HG02642 (cell line): ENCODE results near the gene BEST1.

ENCODE experiments used
- ATAC-seq: cut with Tn5 transposase; IDR thresholded peaks from one replicate; pipeline ENCODE4 v1.9.1; 2021; ENCODE audit warnings: mild to moderate bottlenecking; ENCODE audit not compliant: unreplicated experiment, poor library complexity

BEST1 gene

DNA sequence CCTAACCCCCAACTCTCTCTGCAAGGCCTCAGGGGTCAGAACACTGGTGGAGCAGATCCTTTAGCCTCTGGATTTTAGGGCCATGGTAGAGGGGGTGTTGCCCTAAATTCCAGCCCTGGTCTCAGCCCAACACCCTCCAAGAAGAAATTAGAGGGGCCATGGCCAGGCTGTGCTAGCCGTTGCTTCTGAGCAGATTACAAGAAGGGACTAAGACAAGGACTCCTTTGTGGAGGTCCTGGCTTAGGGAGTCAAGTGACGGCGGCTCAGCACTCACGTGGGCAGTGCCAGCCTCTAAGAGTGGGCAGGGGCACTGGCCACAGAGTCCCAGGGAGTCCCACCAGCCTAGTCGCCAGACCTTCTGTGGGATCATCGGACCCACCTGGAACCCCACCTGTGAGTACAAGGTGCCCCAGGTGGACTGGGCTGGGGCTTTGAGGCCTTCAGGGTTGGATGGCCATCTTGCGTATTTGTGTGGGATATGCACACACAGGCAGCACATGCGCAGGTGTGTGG is at the start of gene BEST1:
TSS of gene BEST1 (plus strand) at position 317 of the 513 bp plus-strand sequence. CDS start 1,456 bp downstream, outside the sequence.
- no peak for ATAC-seq

DNA sequence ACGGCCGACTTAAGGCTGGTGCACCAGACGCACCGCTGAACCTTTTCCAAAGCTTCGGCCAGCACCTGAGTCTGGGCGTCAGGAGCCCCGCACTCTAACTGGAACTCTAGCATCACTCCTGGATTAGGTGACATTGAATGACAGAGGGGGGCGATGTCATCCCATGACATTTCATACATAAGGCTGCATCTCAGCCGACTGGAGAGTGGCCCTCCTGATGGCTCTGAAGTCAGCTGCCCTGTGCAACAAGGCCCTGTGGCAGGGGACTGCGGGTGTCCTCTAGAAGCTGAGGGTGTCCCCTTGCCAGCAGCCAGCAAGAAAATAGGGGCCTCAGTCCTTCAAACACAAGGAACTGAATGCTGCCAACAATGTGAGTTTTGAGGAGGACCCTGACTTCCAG is 48.8 kb upstream of the BEST1 start:
- ATAC-seq, result no peak

GRCh38 chr11:61902313-61902712 is 47.8 kb upstream of the BEST1 start:
- ATAC-seq, result no peak

GRCh38 chr11:61903845-61904244 is 46.3 kb upstream of the BEST1 start:
- no peak for ATAC-seq

GRCh38 chr11:61904539-61905048 is 45.6 kb upstream of the BEST1 start:
- no peak for ATAC-seq

- ATAC-seq, result no peak
Measured at GRCh38 chr11:61905067-61905696, 45.0 kb upstream of the BEST1 start.

DNA sequence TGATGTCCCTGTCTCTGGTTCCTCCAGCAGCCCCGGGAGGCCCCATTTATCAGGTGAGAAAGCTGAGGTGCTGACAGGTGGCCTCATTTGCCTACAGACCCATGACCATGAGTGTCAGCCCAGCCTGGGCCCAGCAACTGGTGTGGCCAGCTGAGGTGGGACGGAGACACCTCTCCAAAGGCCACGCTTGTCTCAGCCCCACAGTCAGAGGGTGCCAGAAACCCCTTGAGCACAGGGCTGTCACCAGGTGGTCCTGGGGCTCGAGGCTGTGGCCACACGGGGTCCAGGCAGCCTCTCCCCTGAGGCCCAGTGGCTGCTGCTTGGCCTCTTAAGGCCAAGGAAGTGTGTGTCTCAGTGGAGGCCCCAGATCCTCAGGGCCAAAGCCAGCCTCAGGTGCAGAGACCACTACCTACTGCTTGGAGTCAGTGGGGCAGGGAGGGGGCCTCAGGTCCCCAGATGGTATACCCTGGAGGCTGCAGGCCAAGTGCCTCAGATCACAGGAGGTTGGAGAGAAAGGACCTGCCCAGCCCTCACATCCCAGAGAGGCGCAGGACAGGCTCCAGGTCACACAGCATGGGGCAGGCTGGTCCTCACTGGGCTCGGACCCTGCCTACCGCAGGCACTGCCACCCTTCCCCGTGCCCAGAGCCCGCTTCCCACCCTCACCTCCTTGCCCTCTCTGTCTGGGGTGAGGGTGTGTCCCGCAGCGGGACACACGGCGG is 44.2 kb upstream of the BEST1 start:
- no peak for ATAC-seq

- ATAC-seq, result no peak
Measured at GRCh38 chr11:61906522-61906909, 43.6 kb upstream of the BEST1 start.

GRCh38 chr11:61907282-61907681 is 42.9 kb upstream of the BEST1 start:
- no peak for ATAC-seq

- no peak for ATAC-seq
Measured at GRCh38 chr11:61907871-61908729, 42.1 kb upstream of the BEST1 start.

GRCh38 chr11:61908730-61909316 is 41.3 kb upstream of the BEST1 start:
- ATAC-seq, result no peak

DNA sequence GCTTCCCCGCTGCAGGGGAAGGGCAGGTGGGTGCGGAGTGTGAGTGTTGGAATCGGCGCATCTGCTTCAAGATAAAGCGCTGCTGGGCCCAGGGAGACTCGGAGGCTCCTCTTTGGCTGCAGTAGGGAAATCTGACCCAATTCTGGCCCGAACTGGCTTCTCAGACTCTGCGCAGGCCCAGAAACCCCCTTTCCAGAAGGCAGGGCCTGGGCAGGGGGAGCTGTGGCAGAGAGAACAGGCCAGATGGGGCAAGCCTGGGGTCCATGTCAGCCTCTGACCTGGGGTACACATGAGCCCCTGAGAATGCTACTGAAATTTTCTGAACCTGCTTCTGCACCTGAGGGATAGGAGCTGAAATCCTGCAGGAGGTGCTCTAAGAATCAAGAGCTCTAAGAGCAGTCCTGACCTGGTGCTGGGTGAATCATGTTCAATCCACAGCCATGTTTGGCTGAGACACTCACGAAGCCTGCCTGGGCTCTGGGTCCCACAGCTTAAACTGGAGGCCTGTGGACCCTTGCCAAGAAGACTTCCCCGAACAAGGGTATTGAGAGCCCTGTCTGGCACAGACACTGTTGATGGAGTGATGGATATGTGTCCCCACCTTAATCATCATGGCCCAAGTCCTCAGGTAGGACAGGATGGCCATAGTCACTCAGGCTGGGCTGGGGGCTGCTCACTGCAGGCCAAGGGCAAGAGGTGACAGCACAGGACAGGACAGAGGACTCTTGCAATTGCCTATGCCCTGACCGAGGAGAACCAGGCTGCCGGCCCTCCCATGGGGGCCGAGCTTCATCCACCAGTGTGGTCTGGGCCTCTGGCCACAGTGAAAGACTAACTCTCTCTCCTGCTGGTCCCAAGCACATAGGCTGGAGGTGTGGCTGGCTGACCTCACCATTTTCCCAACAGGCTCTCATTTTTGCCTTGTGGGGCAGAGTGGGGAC is 39.7 kb upstream of the BEST1 start:
- ATAC-seq, result no peak

DNA sequence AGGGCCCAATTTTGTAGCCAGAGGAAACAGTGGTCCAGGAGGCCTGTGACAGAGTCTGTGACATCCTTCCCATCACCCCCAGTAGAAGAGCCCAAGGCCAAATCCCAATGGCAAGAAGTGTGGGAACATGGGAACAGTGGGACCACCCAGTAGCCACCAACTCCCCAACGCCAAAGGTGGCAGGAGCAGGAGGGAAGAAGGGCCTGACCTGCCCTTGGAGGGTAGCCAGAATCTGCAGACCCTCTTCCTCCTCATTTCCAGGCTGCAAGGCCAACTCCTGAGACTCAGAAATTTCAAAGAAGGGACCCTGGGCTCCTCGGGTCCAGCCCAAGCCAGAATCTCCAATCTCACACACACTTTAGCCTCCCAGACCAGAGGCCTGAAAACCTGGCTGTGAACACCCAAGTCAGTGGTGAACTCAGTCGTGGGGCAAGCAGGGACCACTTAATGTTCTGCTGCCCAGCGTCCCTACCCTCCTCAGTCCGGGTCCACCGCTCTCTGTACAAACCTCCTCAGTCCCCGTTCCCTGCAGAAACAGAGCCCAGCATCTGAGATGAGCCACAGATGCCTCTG is 38.9 kb upstream of the BEST1 start:
- ATAC-seq, result no peak

DNA sequence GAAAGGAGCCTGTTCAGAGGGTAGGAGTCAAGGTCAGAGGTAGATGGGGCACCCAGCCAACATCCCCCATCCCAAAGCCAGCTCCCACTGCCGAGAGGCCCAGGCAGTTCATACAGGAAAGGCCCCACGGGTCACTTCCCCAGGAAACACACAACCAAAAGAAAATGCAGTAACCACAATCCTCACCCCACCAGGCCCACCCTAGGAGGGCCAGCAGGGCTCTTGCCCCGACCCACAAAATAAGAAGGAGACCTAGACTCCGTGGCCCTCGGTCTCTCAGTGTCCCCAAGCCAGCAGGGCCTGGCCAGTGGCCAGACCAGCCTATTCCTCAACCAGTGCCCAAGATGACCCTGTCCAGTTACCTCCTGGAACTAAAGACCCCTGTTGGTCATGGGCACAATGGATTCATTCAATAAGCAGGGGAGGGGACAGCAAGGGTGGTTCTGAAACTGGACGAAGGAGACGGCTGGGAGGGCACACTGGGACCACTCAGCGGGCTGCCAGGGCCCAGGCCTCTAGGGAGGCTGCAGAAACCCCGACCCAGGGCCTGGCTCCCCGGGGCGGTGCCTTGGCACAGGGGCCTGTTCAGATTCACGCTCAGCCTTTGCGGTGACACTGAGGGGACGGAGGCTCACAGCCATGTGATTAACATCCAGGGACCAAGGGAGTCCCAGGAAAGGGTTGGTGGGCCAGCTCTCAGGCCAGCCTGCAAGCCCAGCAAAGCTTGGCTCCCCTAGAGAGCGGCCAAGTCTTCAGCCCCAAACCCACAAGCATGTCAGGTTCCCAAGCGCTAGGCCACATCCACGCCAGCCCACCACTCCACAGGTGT is 38.2 kb upstream of the BEST1 start:
- ATAC-seq, result no peak

GRCh38 chr11:61912530-61912898 is 37.6 kb upstream of the BEST1 start:
- ATAC-seq, result no peak

- ATAC-seq, result no peak
Measured at GRCh38 chr11:61912991-61913698, 37.0 kb upstream of the BEST1 start.

GRCh38 chr11:61913699-61914395 is 36.3 kb upstream of the BEST1 start:
- ATAC-seq, result no peak
